Measurements from ENCODE around the gene TOR1A. TPM values are rescaled to one million over a fixed set of nuclear protein-coding genes. Genes with fewer than 3 reads are reported as not detected.

Gene TOR1A
- polyA plus RNA-seq, 2 of the 4 experiments (the other 2 are of a cell fraction) = 54.0 to 74.9 TPM

GRCh38 chr9:129769669-129770068 is 54.3 kb downstream of the TOR1A start:
- ATAC-seq (no peak), FAIRE-seq (no peak), DNase-seq (ENCODE audit: low read depth in 1 of 2, low spot score in 1 of 2) (no peak)
- CTCF ChIA-PET = interaction anchor here (1.0 to 5.1 kb wide), 8 partner anchors 11 to 185 kb away, joined by 3 to 37 read pairs (median 4); partner anchors contain the start of gene PTGES
- Histone ChIP-seq H3K27ac (peak overlapping the region in 1 of 2 experiments; percentile 45; a peak in 2 of 6 replicates), H3K4me1 (peaks cover 24% of the 10 kb centered on the region), H3K4me3 (no peak overlapping the region), H3K4me2 (no peak overlapping the region), H3K9me3 (no peaks in the 10 kb centered on the region)
- POLR2A ChIA-PET = no interaction called here
- TF ChIP-seq KDM1A (IDR thresholded peaks at IDR 0.05; ENCODE audit: low read depth) = no peak
- TF ChIP-seq GATA3 (IDR thresholded peaks at IDR 0.05; ENCODE audit: borderline replicate concordance) = no peak
- no peak for TF ChIP-seq CBX8 (IDR thresholded peaks at IDR 0.05)
- no peak for TF ChIP-seq ZSCAN20 (CRISPR knock-in tag; IDR thresholded peaks at IDR 0.05)
- no peak for TF ChIP-seq HOXA7 (CRISPR knock-in tag; IDR thresholded peaks at IDR 0.05)
- no peak for TF ChIP-seq JUN (IDR thresholded peaks at IDR 0.05)
- 84% methylated on average over 5 of the region's 5 CpGs for WGBS (ENCODE audit: missing lambda C conversion rate)

DNA sequence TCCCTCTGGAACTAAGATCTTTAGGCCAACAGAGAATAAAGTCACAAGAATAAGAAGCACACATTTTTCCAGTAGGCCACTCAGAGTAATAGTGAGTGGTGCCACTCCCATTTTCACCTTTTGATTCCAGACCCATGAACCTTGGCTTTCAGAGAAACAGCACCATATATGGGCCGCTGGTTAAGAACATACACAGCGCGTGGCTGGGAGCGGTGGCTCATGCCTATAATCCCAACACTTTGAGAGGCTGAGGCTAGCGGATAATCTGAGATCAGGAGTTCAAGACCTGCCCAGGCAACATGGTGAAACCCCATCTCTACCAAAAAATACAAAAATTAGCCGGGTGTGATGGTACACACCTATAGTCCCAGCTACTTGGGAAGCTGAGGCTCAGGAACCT is 55.5 kb downstream of the TOR1A start:
- ChIA-PET CTCF (interaction anchor here (0.9 to 10.0 kb wide), 11 partner anchors 9 to 637 kb away, joined by 3 to 76 read pairs (median 4); partner anchors contain the start of gene PTGES), POLR2A (interaction anchor here (0.5 kb wide), 1 partner anchor 116 kb away, joined by 3 read pairs; no protein-coding TSS in a partner anchor)
- 95% methylated on average over 6 of the region's 6 CpGs for WGBS (ENCODE audit: missing lambda C conversion rate)
- Histone ChIP-seq H3K9me3 (no peaks in the 10 kb centered on the region), H3K4me3 (no peak overlapping the region), H3K4me2 (no peak overlapping the region), H3K27ac (no peak overlapping the region), H3K4me1 (peaks cover 13% of the 10 kb centered on the region)
- no peak for ATAC-seq
- DNase-seq (ENCODE audit: low read depth in 1 of 2, low spot score in 1 of 2) = no peak
- no peak for FAIRE-seq
- TF ChIP-seq E2F6 (IDR thresholded peaks at IDR 0.05; ENCODE audit: borderline replicate concordance, low read depth) (no peak), BCL3 (IDR thresholded peaks at IDR 0.05) (no peak), ZNF302 (CRISPR knock-in tag; IDR thresholded peaks at IDR 0.05) (no peak), RNF2 (IDR thresholded peaks at IDR 0.05; ENCODE audit: borderline replicate concordance, low read depth) (no peak), ZC3H11A (IDR thresholded peaks at IDR 0.05) (no peak), POLR2A (IDR thresholded peaks at IDR 0.05; ENCODE audit: low read length) (no peak), GATA3 (IDR thresholded peaks at IDR 0.05; ENCODE audit: borderline replicate concordance) (no peak), HEYL (CRISPR knock-in tag; IDR thresholded peaks at IDR 0.05) (no peak), TP53 (CRISPR knock-in tag; IDR thresholded peaks at IDR 0.05) (no peak), ZFP36 (IDR thresholded peaks at IDR 0.05; ENCODE audit: borderline replicate concordance, partially characterized antibody) (no peak), RARB (CRISPR knock-in tag; IDR thresholded peaks at IDR 0.05) (no peak)
- TF ChIP-seq, protein P1, sequence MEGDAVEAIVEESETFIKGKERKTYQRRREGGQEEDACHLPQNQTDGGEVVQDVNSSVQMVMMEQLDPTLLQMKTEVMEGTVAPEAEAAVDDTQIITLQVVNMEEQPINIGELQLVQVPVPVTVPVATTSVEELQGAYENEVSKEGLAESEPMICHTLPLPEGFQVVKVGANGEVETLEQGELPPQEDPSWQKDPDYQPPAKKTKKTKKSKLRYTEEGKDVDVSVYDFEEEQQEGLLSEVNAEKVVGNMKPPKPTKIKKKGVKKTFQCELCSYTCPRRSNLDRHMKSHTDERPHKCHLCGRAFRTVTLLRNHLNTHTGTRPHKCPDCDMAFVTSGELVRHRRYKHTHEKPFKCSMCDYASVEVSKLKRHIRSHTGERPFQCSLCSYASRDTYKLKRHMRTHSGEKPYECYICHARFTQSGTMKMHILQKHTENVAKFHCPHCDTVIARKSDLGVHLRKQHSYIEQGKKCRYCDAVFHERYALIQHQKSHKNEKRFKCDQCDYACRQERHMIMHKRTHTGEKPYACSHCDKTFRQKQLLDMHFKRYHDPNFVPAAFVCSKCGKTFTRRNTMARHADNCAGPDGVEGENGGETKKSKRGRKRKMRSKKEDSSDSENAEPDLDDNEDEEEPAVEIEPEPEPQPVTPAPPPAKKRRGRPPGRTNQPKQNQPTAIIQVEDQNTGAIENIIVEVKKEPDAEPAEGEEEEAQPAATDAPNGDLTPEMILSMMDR (IDR thresholded peaks at IDR 0.05) = no peak
- TF ChIP-seq, protein P2, sequence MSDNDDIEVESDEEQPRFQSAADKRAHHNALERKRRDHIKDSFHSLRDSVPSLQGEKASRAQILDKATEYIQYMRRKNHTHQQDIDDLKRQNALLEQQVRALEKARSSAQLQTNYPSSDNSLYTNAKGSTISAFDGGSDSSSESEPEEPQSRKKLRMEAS (IDR thresholded peaks at IDR 0.05) = no peak

DNA sequence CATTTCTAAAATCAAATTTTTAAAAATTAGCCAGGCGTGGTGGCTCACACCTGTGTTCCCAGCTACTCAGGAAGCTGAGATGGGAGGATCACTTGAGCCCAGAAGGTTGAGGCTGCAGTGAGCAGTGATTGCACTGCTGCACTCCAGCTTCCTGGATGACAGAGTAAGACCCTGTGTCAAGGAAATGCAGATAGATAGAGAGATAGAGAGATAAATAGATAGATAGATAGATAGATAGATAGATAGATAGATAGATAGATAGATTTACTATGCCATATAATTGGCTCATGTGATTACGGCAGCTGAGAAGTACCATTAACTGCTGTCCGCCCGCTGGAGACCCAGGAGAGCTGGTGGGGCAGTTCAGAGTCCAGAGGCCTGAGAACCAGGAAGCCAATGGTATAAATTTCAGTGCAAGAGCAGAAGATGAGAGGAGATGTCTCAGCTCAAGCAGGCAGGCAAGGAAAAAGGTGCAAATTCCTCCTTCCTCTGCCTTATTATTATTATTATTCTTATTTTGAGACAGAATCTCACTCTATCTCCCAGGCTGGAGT is 58.1 kb downstream of the TOR1A start:
- peaks cover 25% of the 10 kb centered on the region for H3K4me1 ChIP-seq
- POLR2A ChIA-PET = interaction anchor here (1.3 kb wide), 1 partner anchor 11 kb away, joined by 4 read pairs; no protein-coding TSS in a partner anchor
- DNase-seq (ENCODE audit: low read depth in 1 of 2, low spot score in 1 of 2) = no peak
- H3K4me2 ChIP-seq = no peak overlapping the region
- ATAC-seq = no peak
- no peaks in the 10 kb centered on the region for H3K9me3 ChIP-seq
- CTCF ChIA-PET = interaction anchor here (0.9 to 10.0 kb wide), 9 partner anchors 9 to 123 kb away, joined by 3 to 76 read pairs (median 5); partner anchors contain the start of gene ASB6
- H3K27ac ChIP-seq = peak overlapping the region in 1 of 2 experiments; percentile 57; a peak in 2 of 6 replicates
- FAIRE-seq = no peak
- WGBS (ENCODE audit: missing lambda C conversion rate) = 91% methylated on average over 4 of the region's 4 CpGs
- H3K4me3 ChIP-seq = no peak overlapping the region
- TF ChIP-seq HDAC2 (IDR thresholded peaks at IDR 0.05) (no peak), PBX3 (IDR thresholded peaks at IDR 0.05) (no peak), TFCP2L1 (CRISPR knock-in tag; IDR thresholded peaks at IDR 0.05) (no peak), RARB (CRISPR knock-in tag; IDR thresholded peaks at IDR 0.05) (no peak), ZNF302 (CRISPR knock-in tag; IDR thresholded peaks at IDR 0.05) (no peak), CEBPB (IDR thresholded peaks at IDR 0.05) (no peak), HES2 (IDR thresholded peaks at IDR 0.05) (no peak), NPAS2 (CRISPR knock-in tag; IDR thresholded peaks at IDR 0.05; ENCODE audit: borderline replicate concordance) (no peak), POLR2AphosphoS2 (conservative IDR thresholded peaks at IDR 0.05; ENCODE audit: low read length) (no peak), FOXS1 (CRISPR knock-in tag; IDR thresholded peaks at IDR 0.05) (no peak), JUN (IDR thresholded peaks at IDR 0.05) (no peak), HOXB5 (CRISPR knock-in tag; IDR thresholded peaks at IDR 0.05) (no peak), E2F6 (IDR thresholded peaks at IDR 0.05; ENCODE audit: borderline replicate concordance, low read depth) (no peak), RNF2 (IDR thresholded peaks at IDR 0.05; ENCODE audit: borderline replicate concordance, low read depth) (no peak), GATA3 (IDR thresholded peaks at IDR 0.05; ENCODE audit: borderline replicate concordance) (no peak), EP300 (IDR thresholded peaks at IDR 0.05) (no peak)
- TF ChIP-seq, protein P2 (IDR thresholded peaks at IDR 0.05) = no peak

Measured in A549 (cell line).